GM18505 (cell line): ENCODE data around the gene GSG1L.

Experiments used
- ATAC-seq: cut with Tn5 transposase; IDR thresholded peaks from one replicate; pipeline ENCODE4 v1.9.1; 2021; ENCODE audit not compliant: unreplicated experiment
- POLR2A ChIP-seq: IDR thresholded peaks from 4 replicates; pipeline ENCODE4 v1.6.1; 2011; ENCODE audit warnings: borderline replicate concordance; ENCODE audit not compliant: insufficient read depth, insufficient read length; ENCODE audit errors: extremely low read depth

Gene GSG1L

GRCh38 chr16:27843800-27844199 lies 219.7 kb downstream of the GSG1L start:
- no peak for TF ChIP-seq POLR2A
- no peak for ATAC-seq

GRCh38 chr16:27841911-27842310 lies 221.6 kb downstream of the GSG1L start:
- no peak for ATAC-seq

GRCh38 chr16:27841061-27841801 lies 222.3 kb downstream of the GSG1L start:
- TF ChIP-seq POLR2A, result no peak
- ATAC-seq, result no peak

More at GRCh38 chr16:27841911-27842310, 221.6 kb downstream of the GSG1L start:
- TF ChIP-seq POLR2A, result no peak

- ATAC-seq, result no peak
- TF ChIP-seq POLR2A, result no peak
These were observed 223.0 kb downstream of the GSG1L start for GRCh38 chr16:27840311-27841060.

GRCh38 chr16:27839419-27839818 lies 224.1 kb downstream of the GSG1L start:
- no peak for TF ChIP-seq POLR2A
- ATAC-seq, result no peak

GRCh38 chr16:27838536-27839175 lies 224.9 kb downstream of the GSG1L start:
- ATAC-seq, result no peak
- no peak for TF ChIP-seq POLR2A

- TF ChIP-seq POLR2A, result no peak
- ATAC-seq, result no peak
These were observed 233.5 kb downstream of the GSG1L start for GRCh38 chr16:27829975-27830374.

- no peak for ATAC-seq
- TF ChIP-seq POLR2A, result no peak
These were observed 234.8 kb downstream of the GSG1L start for GRCh38 chr16:27828671-27829070.

- TF ChIP-seq POLR2A, result no peak
- ATAC-seq, result no peak
These were observed 235.7 kb downstream of the GSG1L start for GRCh38 chr16:27827765-27828164.

- no peak for ATAC-seq
- TF ChIP-seq POLR2A, result no peak
These were observed 236.6 kb downstream of the GSG1L start for GRCh38 chr16:27826893-27827289.

GRCh38 chr16:27826081-27826892 lies 237.2 kb downstream of the GSG1L start:
- no peak for TF ChIP-seq POLR2A
- no peak for ATAC-seq

GRCh38 chr16:27824786-27825185 lies 238.7 kb downstream of the GSG1L start:
- no peak for TF ChIP-seq POLR2A
- ATAC-seq, result no peak

GRCh38 chr16:27824006-27824405 lies 239.5 kb downstream of the GSG1L start:
- no peak for TF ChIP-seq POLR2A
- ATAC-seq, result no peak
